GM12874 (cell line): Measurements from ENCODE around the gene SLC22A9.

ENCODE experiments used
- TF ChIP-seq, protein P1 (sequence below): IDR thresholded peaks from 2 replicates; pipeline ENCODE4 v1.5.1; 2011; ENCODE audit warnings: low read depth, mild to moderate bottlenecking, control low read depth, low read length, moderate library complexity; ENCODE audit not compliant: insufficient read depth

SLC22A9 gene

DNA sequence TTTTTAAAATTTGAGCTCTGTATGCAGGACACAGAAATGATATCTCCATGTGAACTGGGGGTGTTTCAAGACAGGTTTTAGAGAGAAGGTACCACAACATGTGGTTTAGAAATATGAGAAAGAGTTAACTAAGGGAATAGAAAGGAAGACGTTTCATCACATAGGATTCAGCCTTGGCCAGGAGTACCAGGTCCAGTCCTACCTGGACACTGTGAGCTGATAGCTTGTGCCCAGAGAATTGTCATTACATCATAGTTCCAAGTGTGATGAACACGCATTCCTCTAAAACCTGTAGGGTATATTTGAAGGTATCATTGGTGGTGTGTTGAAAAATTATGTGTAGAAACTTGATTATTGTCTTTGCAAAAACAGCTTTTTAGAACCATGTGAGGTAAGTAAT, 1.8 kb downstream of the SLC22A9 start:
- TF ChIP-seq, protein P1, sequence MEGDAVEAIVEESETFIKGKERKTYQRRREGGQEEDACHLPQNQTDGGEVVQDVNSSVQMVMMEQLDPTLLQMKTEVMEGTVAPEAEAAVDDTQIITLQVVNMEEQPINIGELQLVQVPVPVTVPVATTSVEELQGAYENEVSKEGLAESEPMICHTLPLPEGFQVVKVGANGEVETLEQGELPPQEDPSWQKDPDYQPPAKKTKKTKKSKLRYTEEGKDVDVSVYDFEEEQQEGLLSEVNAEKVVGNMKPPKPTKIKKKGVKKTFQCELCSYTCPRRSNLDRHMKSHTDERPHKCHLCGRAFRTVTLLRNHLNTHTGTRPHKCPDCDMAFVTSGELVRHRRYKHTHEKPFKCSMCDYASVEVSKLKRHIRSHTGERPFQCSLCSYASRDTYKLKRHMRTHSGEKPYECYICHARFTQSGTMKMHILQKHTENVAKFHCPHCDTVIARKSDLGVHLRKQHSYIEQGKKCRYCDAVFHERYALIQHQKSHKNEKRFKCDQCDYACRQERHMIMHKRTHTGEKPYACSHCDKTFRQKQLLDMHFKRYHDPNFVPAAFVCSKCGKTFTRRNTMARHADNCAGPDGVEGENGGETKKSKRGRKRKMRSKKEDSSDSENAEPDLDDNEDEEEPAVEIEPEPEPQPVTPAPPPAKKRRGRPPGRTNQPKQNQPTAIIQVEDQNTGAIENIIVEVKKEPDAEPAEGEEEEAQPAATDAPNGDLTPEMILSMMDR, result no peak

GRCh38 chr11:63375434-63375833, 5.8 kb downstream of the SLC22A9 start:
- TF ChIP-seq, protein P1, result no peak

GRCh38 chr11:63380130-63380529, 10.5 kb downstream of the SLC22A9 start:
- TF ChIP-seq, protein P1, result no peak

GRCh38 chr11:63395697-63396096, 26.1 kb downstream of the SLC22A9 start:
- TF ChIP-seq, protein P1, result no peak

- TF ChIP-seq, protein P1, result no peak
Observed at GRCh38 chr11:63404161-63404935, 34.8 kb downstream of the SLC22A9 start.

DNA sequence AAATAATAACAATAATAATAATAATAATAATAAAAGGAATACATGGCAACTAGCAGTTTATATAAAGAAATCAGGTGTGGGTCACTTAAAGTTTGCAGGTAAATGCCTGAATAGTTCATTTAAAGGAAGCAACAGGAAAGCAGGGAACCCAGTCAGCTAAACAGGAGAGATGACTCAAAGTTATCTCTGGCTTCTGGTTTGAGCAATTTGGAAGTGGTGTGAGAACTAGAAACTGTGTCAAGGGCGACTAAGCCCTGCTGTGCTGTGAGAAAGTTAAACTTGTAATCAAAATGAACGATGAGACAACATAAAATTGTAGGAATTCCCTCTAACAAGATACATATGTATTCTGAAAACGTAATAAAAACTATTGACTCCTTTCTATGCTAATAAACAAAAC, 35.5 kb downstream of the SLC22A9 start:
- TF ChIP-seq, protein P1, result no peak

DNA sequence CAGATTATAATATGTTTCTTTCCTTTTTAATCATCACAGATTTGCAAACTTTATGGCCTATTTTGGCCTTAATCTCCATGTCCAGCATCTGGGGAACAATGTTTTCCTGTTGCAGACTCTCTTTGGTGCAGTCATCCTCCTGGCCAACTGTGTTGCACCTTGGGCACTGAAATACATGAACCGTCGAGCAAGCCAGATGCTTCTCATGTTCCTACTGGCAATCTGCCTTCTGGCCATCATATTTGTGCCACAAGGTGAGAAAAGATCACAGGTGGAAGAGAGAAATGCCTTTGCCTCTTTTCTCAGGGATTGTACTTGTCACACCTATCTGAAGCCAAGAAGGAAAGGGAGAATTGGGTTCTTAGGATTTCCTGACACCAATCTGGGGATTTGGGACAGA, 36.9 kb downstream of the SLC22A9 start:
- TF ChIP-seq, protein P1, result no peak
